RPMI8226 (cell line): Measurements from ENCODE around the gene PIAS2.

Experiments
- DNase-seq: peaks from one replicate; pipeline ENCODE4 v3.0.0-alpha.2; 2015

PIAS2 gene

GRCh38 chr18:46756559-46757201 lies 160.6 kb downstream of the PIAS2 start, which contains the start of gene ST8SIA5:
ST8SIA5 (minus strand) TSS chr18:46757053; CDS start chr18:46756508, 545 bp downstream.
- no peak for DNase-seq

- DNase-seq = no peak
Measured at GRCh38 chr18:46756025-46756558, 161.2 kb downstream of the PIAS2 start.

GRCh38 chr18:46755315-46756024 lies 161.8 kb downstream of the PIAS2 start:
- no peak for DNase-seq

- peak; percentile 13 for DNase-seq
Measured at GRCh38 chr18:46754661-46755292, 162.5 kb downstream of the PIAS2 start.

- DNase-seq = peak; percentile 16
Measured at GRCh38 chr18:46754188-46754587, 163.1 kb downstream of the PIAS2 start.
